Measurements from ENCODE around the gene SEMA3F.

DNA sequence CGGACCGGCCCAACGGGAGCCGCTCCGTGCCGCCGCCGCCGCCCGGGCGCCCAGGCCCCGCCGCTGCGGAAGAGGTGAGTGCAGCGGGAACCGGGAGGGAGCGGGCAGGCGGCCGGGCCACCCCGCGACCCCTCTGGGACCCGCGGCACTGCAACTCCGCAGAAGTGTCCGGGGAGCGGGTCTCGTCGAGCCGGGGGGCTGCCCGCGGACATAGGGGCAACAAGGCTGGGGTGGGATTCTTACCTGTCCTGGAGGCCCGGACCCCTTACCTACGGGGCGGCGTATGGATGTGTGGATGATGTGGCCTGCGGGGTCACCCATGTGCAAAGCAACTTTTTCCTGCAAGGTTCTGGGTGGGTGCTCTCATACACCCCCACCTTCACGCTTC lies 361 bp downstream of the SEMA3F start:
- no peak for TF ChIP-seq CTCF (IDR thresholded peaks at IDR 0.05)
- no peak for TF ChIP-seq POLR2A (IDR thresholded peaks at IDR 0.05; ENCODE audit: low read depth)
